Activated T-cell treated with anti-CD3 and anti-CD28 coated beads for 1 hour (primary cell): Measurements from ENCODE around the gene ITPR3.

Experiments
- DNase-seq: peaks from one replicate; pipeline ENCODE4 v3.0.0-alpha.2; 2020; ENCODE audit warnings: low read depth

The ITPR3 gene

GRCh38 chr6:33670086-33670660 is 49.1 kb downstream of the ITPR3 start:
- DNase-seq = no peak

GRCh38 chr6:33670971-33671743 is 50.0 kb downstream of the ITPR3 start:
- DNase-seq = no peak

GRCh38 chr6:33671744-33672072 is 50.6 kb downstream of the ITPR3 start:
- no peak for DNase-seq

- DNase-seq = no peak
These were observed 51.7 kb downstream of the ITPR3 start for GRCh38 chr6:33672808-33673207.

- no peak for DNase-seq
These were observed 52.7 kb downstream of the ITPR3 start for GRCh38 chr6:33673851-33674250.

GRCh38 chr6:33675968-33676367 is 54.8 kb downstream of the ITPR3 start:
- DNase-seq = no peak

- no peak for DNase-seq
These were observed 55.5 kb downstream of the ITPR3 start for GRCh38 chr6:33676416-33677142.

- no peak for DNase-seq
These were observed 56.1 kb downstream of the ITPR3 start for GRCh38 chr6:33677143-33677660.

- no peak for DNase-seq
These were observed 56.6 kb downstream of the ITPR3 start for GRCh38 chr6:33677689-33678088.

- no peak for DNase-seq
These were observed 57.3 kb downstream of the ITPR3 start for GRCh38 chr6:33678233-33678931.

- DNase-seq = no peak
These were observed 57.9 kb downstream of the ITPR3 start for GRCh38 chr6:33678932-33679490.

GRCh38 chr6:33679761-33680160 is 58.6 kb downstream of the ITPR3 start:
- no peak for DNase-seq

GRCh38 chr6:33682341-33682740 is 61.2 kb downstream of the ITPR3 start:
- no peak for DNase-seq

GRCh38 chr6:33683051-33683571 is 62.0 kb downstream of the ITPR3 start:
- DNase-seq = peak; percentile 23

- DNase-seq = no peak
These were observed 62.7 kb downstream of the ITPR3 start for GRCh38 chr6:33683576-33684427.

- no peak for DNase-seq
These were observed 63.3 kb downstream of the ITPR3 start for GRCh38 chr6:33684428-33684896.

GRCh38 chr6:33684983-33685382 is 63.9 kb downstream of the ITPR3 start:
- no peak for DNase-seq

GRCh38 chr6:33685411-33686224 is 64.5 kb downstream of the ITPR3 start:
- DNase-seq = no peak

- no peak for DNase-seq
These were observed 65.3 kb downstream of the ITPR3 start for GRCh38 chr6:33686225-33686924.
